ENCODE data around the gene NLRP4. TPM values are rescaled to one million over a fixed set of nuclear protein-coding genes. Genes with fewer than 3 reads are reported as not detected.

NLRP4 gene
- total RNA-seq, 3 donors from 2014 or later, result not detected

- no peaks in the 10 kb centered on the region for H3K4me1 ChIP-seq (ENCODE audit: low read depth)
- intact Hi-C loops (cut with DNase I, micrococcal nuclease), result no loop called here
- no peak overlapping the region for H3K4me3 ChIP-seq
- H3K36me3 ChIP-seq (ENCODE audit: low read depth), result no peaks in the 10 kb centered on the region
- H3K9me3 ChIP-seq, result no peaks in the 10 kb centered on the region
- no peak for ATAC-seq
- TF ChIP-seq, protein P1, sequence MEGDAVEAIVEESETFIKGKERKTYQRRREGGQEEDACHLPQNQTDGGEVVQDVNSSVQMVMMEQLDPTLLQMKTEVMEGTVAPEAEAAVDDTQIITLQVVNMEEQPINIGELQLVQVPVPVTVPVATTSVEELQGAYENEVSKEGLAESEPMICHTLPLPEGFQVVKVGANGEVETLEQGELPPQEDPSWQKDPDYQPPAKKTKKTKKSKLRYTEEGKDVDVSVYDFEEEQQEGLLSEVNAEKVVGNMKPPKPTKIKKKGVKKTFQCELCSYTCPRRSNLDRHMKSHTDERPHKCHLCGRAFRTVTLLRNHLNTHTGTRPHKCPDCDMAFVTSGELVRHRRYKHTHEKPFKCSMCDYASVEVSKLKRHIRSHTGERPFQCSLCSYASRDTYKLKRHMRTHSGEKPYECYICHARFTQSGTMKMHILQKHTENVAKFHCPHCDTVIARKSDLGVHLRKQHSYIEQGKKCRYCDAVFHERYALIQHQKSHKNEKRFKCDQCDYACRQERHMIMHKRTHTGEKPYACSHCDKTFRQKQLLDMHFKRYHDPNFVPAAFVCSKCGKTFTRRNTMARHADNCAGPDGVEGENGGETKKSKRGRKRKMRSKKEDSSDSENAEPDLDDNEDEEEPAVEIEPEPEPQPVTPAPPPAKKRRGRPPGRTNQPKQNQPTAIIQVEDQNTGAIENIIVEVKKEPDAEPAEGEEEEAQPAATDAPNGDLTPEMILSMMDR (IDR thresholded peaks at IDR 0.05), result no peak
- DNase-seq, result no peak
Observed at GRCh38 chr19:55811340-55811739, 25.0 kb upstream of the NLRP4 start.

DNA sequence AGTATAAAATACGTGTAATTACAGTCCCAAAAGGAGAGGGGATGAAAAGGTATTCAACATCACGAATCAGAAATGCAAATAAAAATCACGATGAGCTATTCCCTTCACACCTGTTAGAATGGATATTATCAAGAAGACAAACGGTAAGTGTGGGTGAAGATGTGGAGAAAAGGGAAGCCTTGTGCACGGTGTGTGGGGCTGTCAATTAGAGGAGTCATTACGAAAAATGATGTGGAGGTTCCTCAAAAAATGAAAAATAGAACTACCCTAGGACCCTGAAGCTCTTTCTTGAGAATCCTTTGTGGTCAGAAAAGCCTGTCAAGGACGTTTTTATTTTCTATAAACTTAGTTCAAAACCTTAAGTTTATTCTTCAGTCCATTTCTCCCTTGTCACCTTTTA lies 23.9 kb upstream of the NLRP4 start:
- Histone ChIP-seq H3K4me1 (ENCODE audit: low read depth) (no peaks in the 10 kb centered on the region), H3K36me3 (ENCODE audit: low read depth) (no peaks in the 10 kb centered on the region), H3K4me3 (no peak overlapping the region), H3K9me3 (no peaks in the 10 kb centered on the region)
- DNase-seq (no peak), ATAC-seq (no peak)
- TF ChIP-seq, protein P1 (IDR thresholded peaks at IDR 0.05), result no peak
- intact Hi-C loops (cut with DNase I, micrococcal nuclease), result no loop called here

- no peaks in the 10 kb centered on the region for H3K4me1 ChIP-seq (ENCODE audit: low read depth)
- DNase-seq, result no peak
- no peaks in the 10 kb centered on the region for H3K9me3 ChIP-seq
- no peaks in the 10 kb centered on the region for H3K36me3 ChIP-seq (ENCODE audit: low read depth)
- intact Hi-C loops (cut with DNase I, micrococcal nuclease), result no loop called here
- TF ChIP-seq, protein P1 (IDR thresholded peaks at IDR 0.05), result no peak
- H3K4me3 ChIP-seq, result no peak overlapping the region
- ATAC-seq, result no peak
Observed at GRCh38 chr19:55813906-55814305, 22.4 kb upstream of the NLRP4 start.

- Histone ChIP-seq H3K4me1 (ENCODE audit: low read depth) (no peaks in the 10 kb centered on the region), H3K9me3 (no peaks in the 10 kb centered on the region), H3K4me3 (no peak overlapping the region), H3K36me3 (ENCODE audit: low read depth) (no peaks in the 10 kb centered on the region)
- intact Hi-C loops (cut with DNase I, micrococcal nuclease), result no loop called here
- TF ChIP-seq, protein P1 (IDR thresholded peaks at IDR 0.05), result no peak
- ATAC-seq, result peak; percentile 70
- DNase-seq, result peak in 1 of 3 donors; percentile 11
Observed at GRCh38 chr19:55820037-55820436, 16.3 kb upstream of the NLRP4 start.

DNA sequence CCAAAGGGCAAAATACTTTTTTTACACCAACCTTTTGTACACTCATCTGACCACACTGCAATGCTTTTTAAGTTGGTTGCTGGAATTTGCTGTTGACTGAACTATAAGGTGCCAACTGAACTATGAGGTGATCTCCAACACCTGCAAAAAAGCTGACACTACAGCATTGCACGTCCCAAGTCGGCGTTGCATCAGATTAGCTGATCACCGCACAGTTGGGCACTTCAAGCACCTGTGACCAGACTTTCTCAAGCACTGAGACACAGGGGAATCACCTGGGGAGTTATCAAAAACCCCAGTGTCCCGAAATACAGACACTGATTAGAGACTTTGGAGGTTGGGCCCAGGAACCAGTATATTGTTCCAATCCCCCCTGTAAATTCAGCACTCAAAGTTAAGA lies 5.7 kb upstream of the NLRP4 start:
- no peak for ATAC-seq
- Histone ChIP-seq H3K4me1 (ENCODE audit: low read depth) (no peaks in the 10 kb centered on the region), H3K4me3 (no peak overlapping the region), H3K36me3 (ENCODE audit: low read depth) (no peaks in the 10 kb centered on the region), H3K9me3 (no peaks in the 10 kb centered on the region)
- TF ChIP-seq, protein P1 (IDR thresholded peaks at IDR 0.05), result no peak
- intact Hi-C loops (cut with DNase I, micrococcal nuclease), result no loop called here
- no peak for DNase-seq

GRCh38 chr19:55831846-55832245 lies 4.5 kb upstream of the NLRP4 start, which contains the start of gene NLRP11:
NLRP11 (minus strand) TSS chr19:55831999; CDS start chr19:55818174, 13,825 bp downstream.
- Histone ChIP-seq H3K4me3 (no peak within 1 kb of the TSS), H3K36me3 (ENCODE audit: low read depth) (no peaks in the 10 kb centered on the region), H3K9me3 (no peaks in the 10 kb centered on the region), H3K4me1 (ENCODE audit: low read depth) (no peaks in the 10 kb centered on the region)
- intact Hi-C loops (cut with DNase I, micrococcal nuclease), result no loop called here
- ATAC-seq (no peak), DNase-seq (no peak)
- TF ChIP-seq, protein P1 (IDR thresholded peaks at IDR 0.05), result no peak

All from mucosa of descending colon (tissue), 3 donors.